ENCODE results near the gene CA10.

- TF ChIP-seq GABPA (IDR thresholded peaks at IDR 0.05; ENCODE audit: low read depth) (no peak), POLR2AphosphoS5 (IDR thresholded peaks at IDR 0.05; ENCODE audit: low read depth) (no peak), CTCF (IDR thresholded peaks at IDR 0.05; ENCODE audit: insufficient read depth, low read length) (no peak), REST (IDR thresholded peaks at IDR 0.05; ENCODE audit: insufficient replicate concordance, low read depth) (no peak)
Measured at GRCh38 chr17:52201767-52202519, 43.4 kb upstream of the CA10 start.

Measured in HL-60 (cell line).